Retinal pigment epithelial cell (primary cell): ENCODE results near the gene UNK.
"Not testable (repeated sequence)": the region's sequence is repeated elsewhere in the genome, so short reads cannot be mapped to it uniquely, and the experiment has no call there.

Source experiments
- DNase-seq: peaks from one replicate; pipeline ENCODE4 v3.0.0-alpha.2; 2010; ENCODE audit warnings: low read depth
- H3K4me3 ChIP-seq: 2 replicates; pipeline ENCODE4 v1.5.1; 2011; ENCODE audit warnings: mild to moderate bottlenecking, low read length, control low read depth, moderate library complexity
- CTCF ChIP-seq: conservative IDR thresholded peaks from 2 replicates; pipeline ENCODE4 v1.5.1; 2011; ENCODE audit warnings: low read depth, low read length, control low read depth, inconsistent platforms

The UNK gene

GRCh38 chr17:75853433-75853832 is 68.8 kb downstream of the UNK start:
- no peak for TF ChIP-seq CTCF
- peak; percentile 50 for DNase-seq
- no peak overlapping the region for H3K4me3 ChIP-seq

- peak; percentile 89 for DNase-seq
- TF ChIP-seq CTCF, result no peak
- H3K4me3 ChIP-seq, result peak overlapping the region; percentile 62
Observed at GRCh38 chr17:75854101-75854748, 69.6 kb downstream of the UNK start.

GRCh38 chr17:75854881-75855309 is 70.3 kb downstream of the UNK start:
- no peak for DNase-seq
- H3K4me3 ChIP-seq, result peak overlapping the region; percentile 62
- TF ChIP-seq CTCF, result no peak

GRCh38 chr17:75855310-75856061 is 70.9 kb downstream of the UNK start, which contains the start of gene WBP2:
Gene WBP2, minus strand, starts transcription at chr17:75855335. Its CDS starts 38 bp downstream, at chr17:75855297.
- DNase-seq, result peak; percentile 100
- TF ChIP-seq CTCF, result no peak
- H3K4me3 ChIP-seq, result peak within 1 kb of the TSS; percentile 85

- no peak for TF ChIP-seq CTCF
Observed at GRCh38 chr17:75856062-75856756, 71.6 kb downstream of the UNK start.

GRCh38 chr17:75859358-75859757 is 74.8 kb downstream of the UNK start:
- not testable (repeated sequence) for H3K4me3 ChIP-seq, DNase-seq

More at GRCh38 chr17:75856062-75856756, 71.6 kb downstream of the UNK start:
- H3K4me3 ChIP-seq, result peak overlapping the region; percentile 85
- no peak for DNase-seq

- DNase-seq, result no peak
- H3K4me3 ChIP-seq, result no peak overlapping the region
- TF ChIP-seq CTCF, result no peak
Observed at GRCh38 chr17:75861927-75862317, 77.3 kb downstream of the UNK start.
